Ovary (tissue), 9 donors: ENCODE measurements around the gene EIF3K. TPM values are rescaled to one million over a fixed set of nuclear protein-coding genes. Genes with fewer than 3 reads are reported as not detected.

Source experiments
- DNase-seq, 5 donors: peaks; one replicate each; pipeline ENCODE4 v3.0.0-alpha.2; 2019 to 2020
- H3K27ac ChIP-seq, 2 donors: fragments of 200-600 bp; one replicate each; pipeline versions ENCODE4 v1.5.1 to v1.8.0; 2019 to 2022
- H3K27me3 ChIP-seq: fragments of 200-600 bp; one replicate; pipeline ENCODE4 v1.8.0; 2022
- H3K36me3 ChIP-seq: fragments of 200-600 bp; sonication (generic); one replicate; pipeline ENCODE4 v1.5.1; 2019
- H3K4me1 ChIP-seq: one replicate; pipeline ENCODE4 v1.8.1; 2013; ENCODE audit warnings: mild to moderate bottlenecking, moderate library complexity; ENCODE audit not compliant: insufficient read depth
- H3K4me3 ChIP-seq: fragments of 200-600 bp; sonication (generic); one replicate; pipeline ENCODE4 v1.5.1; 2017
- H3K9me3 ChIP-seq, 2 donors: fragments of 200-600 bp in 1 of 2; sonication (generic) in 1 of 2; one replicate each; pipeline versions ENCODE4 v1.5.1 to v1.8.1; 2013 to 2019; ENCODE audit warnings: mild to moderate bottlenecking in 1 of 2, moderate library complexity in 1 of 2
- EP300 ChIP-seq: sonication (generic); formaldehyde crosslinking; IDR thresholded peaks from one replicate; pipeline ENCODE4 v1.6.1; 2017; ENCODE audit warnings: antibody characterized with exemption
- POLR2A ChIP-seq: fragments of 450-650 bp; IDR thresholded peaks from one replicate; pipeline ENCODE4 v1.6.1; 2017; ENCODE audit warnings: antibody characterized with exemption, mild to moderate bottlenecking, moderate library complexity
- WGBS, 3 donors: extraction: QIAGEN DNeasy Blood & Tissue Kit in 1 of 3; methylation state at CpG; one replicate each; pipeline versions ENCODE4 v1.1.5 to v1.1.7; 2013 to 2017; 5-methylcytosine and 5-hydroxymethylcytosine counted together
- intact Hi-C, 4 donors: fragments of 100-400 bp; cut with DNase I; formaldehyde crosslinking; loops; one replicate each; pipeline versions ENCODE4 v1.11.0 to v1.15.1; 2022 to 2023
- polyA plus RNA-seq, 2 donors: library from polyadenylated mRNA; stranded (reverse); fragments of 200-250 nt in 1 of 2; fragments of 350-450 nt in 1 of 2; fragmentation: Illumina TruSeq in 1 of 2; extraction: RNeasy Lipid Tissue Mini Kit (QIAGEN cat#74804) in 1 of 2; gene quantifications; one replicate each; pipeline ENCODE4 v1.2.3, GENCODE V29; 2013 to 2014
- total RNA-seq, 7 donors: library from RNA; depleted of rRNA in 2 of 7; stranded (reverse); fragments of >200 nt in 2 of 7; fragmentation: NEBNext Ultra II Directional in 3 of 7; extraction: Animal tissue kit (Norgen Biotek cat#: 25700) in 3 of 7; gene quantifications; one replicate each; pipeline versions ENCODE4 v1.1.0 to v1.2.4, GENCODE V29; 2016 to 2023
- TF ChIP-seq, protein P1 (sequence below), 3 donors: fragments of 450-650 bp in 2 of 3; fragments of 200-600 bp in 1 of 3; IDR thresholded peaks; one replicate each; pipeline versions ENCODE4 v1.5.1 to v1.8.0; 2016 to 2022; ENCODE audit warnings: antibody characterized with exemption in 3 of 3, mild to moderate bottlenecking in 1 of 3
- donor health status: DM: no; HTN: no; CAD: no; lungs with moderate emphysema.
- donor health status: DM: no; HTN: no; CAD: no.
- donor health status: Bipolar disorder and iron deficiency.
- donor health status: DM: yes; HTN: yes; CAD: no.
- donor health status: DM: no; HTN: no; CAD: no.
- donor health status: DM: yes; HTN: yes; CAD: no.

The EIF3K gene
- total and polyA plus RNA-seq, 9 donors = 215 to 527 (median 267) TPM

DNA sequence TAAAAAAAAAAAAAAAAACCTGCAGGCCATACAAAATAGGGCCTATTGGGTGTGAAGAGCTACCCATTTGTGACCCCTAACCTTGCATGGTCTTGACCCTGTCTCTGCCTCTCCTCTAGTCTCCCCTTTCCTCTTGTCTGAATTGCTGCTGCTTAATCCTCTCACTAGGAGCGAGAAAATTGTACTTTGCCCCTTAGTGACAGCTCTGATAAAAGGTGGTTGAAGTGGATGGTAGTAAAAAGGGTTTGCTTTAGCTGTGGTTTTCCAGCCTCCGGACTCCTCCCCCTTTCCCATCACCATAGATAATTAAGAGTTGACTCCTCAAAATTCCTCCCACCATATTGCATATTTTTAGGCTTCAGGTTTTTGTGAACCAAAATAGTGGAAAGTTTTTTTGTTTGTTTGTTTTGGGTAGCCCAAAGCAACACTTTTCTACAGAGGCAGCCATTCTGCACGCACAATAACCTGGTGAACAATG lies 52.0 kb downstream of the EIF3K start:
- Histone ChIP-seq H3K27ac (peak overlapping the region in 1 of 2 donors; percentile 36), H3K9me3 (no peaks in the 10 kb centered on the region), H3K4me1 (peaks cover 37% of the 10 kb centered on the region), H3K27me3 (no peaks in the 10 kb centered on the region), H3K36me3 (no peaks in the 10 kb centered on the region), H3K4me3 (no peak overlapping the region)
- TF ChIP-seq, protein P1, sequence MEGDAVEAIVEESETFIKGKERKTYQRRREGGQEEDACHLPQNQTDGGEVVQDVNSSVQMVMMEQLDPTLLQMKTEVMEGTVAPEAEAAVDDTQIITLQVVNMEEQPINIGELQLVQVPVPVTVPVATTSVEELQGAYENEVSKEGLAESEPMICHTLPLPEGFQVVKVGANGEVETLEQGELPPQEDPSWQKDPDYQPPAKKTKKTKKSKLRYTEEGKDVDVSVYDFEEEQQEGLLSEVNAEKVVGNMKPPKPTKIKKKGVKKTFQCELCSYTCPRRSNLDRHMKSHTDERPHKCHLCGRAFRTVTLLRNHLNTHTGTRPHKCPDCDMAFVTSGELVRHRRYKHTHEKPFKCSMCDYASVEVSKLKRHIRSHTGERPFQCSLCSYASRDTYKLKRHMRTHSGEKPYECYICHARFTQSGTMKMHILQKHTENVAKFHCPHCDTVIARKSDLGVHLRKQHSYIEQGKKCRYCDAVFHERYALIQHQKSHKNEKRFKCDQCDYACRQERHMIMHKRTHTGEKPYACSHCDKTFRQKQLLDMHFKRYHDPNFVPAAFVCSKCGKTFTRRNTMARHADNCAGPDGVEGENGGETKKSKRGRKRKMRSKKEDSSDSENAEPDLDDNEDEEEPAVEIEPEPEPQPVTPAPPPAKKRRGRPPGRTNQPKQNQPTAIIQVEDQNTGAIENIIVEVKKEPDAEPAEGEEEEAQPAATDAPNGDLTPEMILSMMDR (IDR thresholded peaks at IDR 0.05) = no peak
- TF ChIP-seq POLR2A (no peak), EP300 (no peak)
- intact Hi-C loops = no loop called here
- DNase-seq = no peak
- 30 to 46% (median 42%) methylated on average over 3 of the region's 3 CpGs for WGBS, 3 donors

DNA sequence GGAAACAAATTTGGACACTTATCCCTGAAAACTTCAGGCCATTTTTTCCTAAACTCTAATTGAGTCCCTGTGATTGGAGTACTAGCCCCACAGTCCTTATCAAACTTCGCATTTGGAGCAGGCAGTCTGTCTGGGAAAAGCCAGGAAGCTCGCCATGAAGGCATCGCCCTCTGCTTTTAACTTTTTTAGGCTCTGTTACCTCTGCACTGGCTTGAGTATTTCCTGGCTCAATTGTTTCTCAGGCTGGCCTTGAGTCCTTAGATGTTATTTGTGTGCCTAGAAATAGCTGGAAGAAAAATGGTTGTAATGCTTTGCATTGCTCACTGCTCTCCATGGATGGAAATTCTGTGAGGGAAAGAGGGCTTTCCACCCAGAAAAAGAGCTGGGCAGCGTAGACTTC lies 52.7 kb downstream of the EIF3K start:
- H3K36me3 ChIP-seq = no peaks in the 10 kb centered on the region
- intact Hi-C loops = no loop called here
- no peaks in the 10 kb centered on the region for H3K9me3 ChIP-seq
- TF ChIP-seq, protein P1 (IDR thresholded peaks at IDR 0.05) = no peak
- TF ChIP-seq POLR2A (no peak), EP300 (no peak)
- peak overlapping the region in 1 of 2 donors; percentile 36 for H3K27ac ChIP-seq
- no peak overlapping the region for H3K4me3 ChIP-seq
- DNase-seq = no peak
- WGBS, 3 donors = 16 to 23% (median 19%) methylated on average over 4 of the region's 4 CpGs
- peaks cover 36% of the 10 kb centered on the region for H3K4me1 ChIP-seq
- H3K27me3 ChIP-seq = no peaks in the 10 kb centered on the region

GRCh38 chr19:38673030-38673429 lies 54.0 kb downstream of the EIF3K start:
- no peak for DNase-seq
- intact Hi-C loops = no loop called here
- Histone ChIP-seq H3K36me3 (no peaks in the 10 kb centered on the region), H3K27me3 (no peaks in the 10 kb centered on the region), H3K4me1 (peaks cover 36% of the 10 kb centered on the region), H3K4me3 (no peak overlapping the region), H3K27ac (no peak overlapping the region), H3K9me3 (no peaks in the 10 kb centered on the region)
- 86 to 93% (median 92%) methylated on average over 4 of the region's 4 CpGs for WGBS, 3 donors
- TF ChIP-seq POLR2A = no peak
- TF ChIP-seq, protein P1 (IDR thresholded peaks at IDR 0.05) = no peak
- TF ChIP-seq EP300 = no peak

- Histone ChIP-seq H3K4me3 (no peak overlapping the region), H3K4me1 (peaks cover 39% of the 10 kb centered on the region), H3K27ac (peak overlapping the region; percentile 18 to 23), H3K9me3 (no peaks in the 10 kb centered on the region), H3K27me3 (no peaks in the 10 kb centered on the region), H3K36me3 (no peaks in the 10 kb centered on the region)
- DNase-seq = no peak
- WGBS, 3 donors = 47 to 56% (median 49%) methylated on average over 16 of the region's 16 CpGs
- TF ChIP-seq, protein P1 (IDR thresholded peaks at IDR 0.05) = no peak
- no peak for TF ChIP-seq EP300
- intact Hi-C loops = no loop called here
These were observed 55.6 kb downstream of the EIF3K start for GRCh38 chr19:38674388-38675171.
